Left lobe of liver (tissue), 2 donors: Measurements from ENCODE around the gene CPZ. TPM values are rescaled to one million over a fixed set of nuclear protein-coding genes. Genes with fewer than 3 reads are reported as not detected.
"Not testable (repeated sequence)": the region's sequence is repeated elsewhere in the genome, so short reads cannot be mapped to it uniquely, and the experiment has no call there.

ENCODE experiments used
- ATAC-seq: fragments of 200-7000 bp; cut with Tn5 transposase; one replicate; pipeline ENCODE4 v1.9.1; 2020; ENCODE audit warnings: mild to moderate bottlenecking, moderate library complexity
- DNase-seq: peaks from one replicate; pipeline ENCODE4 v3.0.0-alpha.2; 2020; ENCODE audit warnings: low spot score
- total RNA-seq: library from RNA; stranded (reverse); gene quantifications from one replicate; pipeline ENCODE4 v1.2.1, GENCODE V29; 2021
- donor health status: DM: no; HTN: no; CAD: no; lungs with moderate emphysema.
- donor health status: DM: no; HTN: yes; CAD: no.

The CPZ gene
- total RNA-seq, 1 donor from 2014 or later: 0.45 TPM

- peak; percentile 72 for ATAC-seq
- DNase-seq: no peak
These were observed 15.3 kb downstream of the CPZ start for GRCh38 chr4:8607603-8608481.

GRCh38 chr4:8608714-8609391, 16.3 kb downstream of the CPZ start:
- ATAC-seq (no peak), DNase-seq (no peak)

GRCh38 chr4:8609406-8609805, 16.8 kb downstream of the CPZ start:
- ATAC-seq: no peak

GRCh38 chr4:8609824-8610350, 17.3 kb downstream of the CPZ start:
- DNase-seq: no peak
- ATAC-seq: no peak

More at GRCh38 chr4:8609406-8609805, 16.8 kb downstream of the CPZ start:
- no peak for DNase-seq

GRCh38 chr4:8610858-8611616, 18.5 kb downstream of the CPZ start:
- ATAC-seq (no peak), DNase-seq (no peak)

- DNase-seq: no peak
- no peak for ATAC-seq
These were observed 20.1 kb downstream of the CPZ start for GRCh38 chr4:8612646-8613045.

GRCh38 chr4:8613421-8614364, 21.1 kb downstream of the CPZ start:
- no peak for DNase-seq
- no peak for ATAC-seq

- DNase-seq (no peak), ATAC-seq (no peak)
These were observed 22.0 kb downstream of the CPZ start for GRCh38 chr4:8614365-8615193.

GRCh38 chr4:8615366-8615765, 22.8 kb downstream of the CPZ start:
- DNase-seq: no peak
- ATAC-seq: no peak

- DNase-seq (no peak), ATAC-seq (no peak)
These were observed 23.6 kb downstream of the CPZ start for GRCh38 chr4:8615921-8616787.

GRCh38 chr4:8616831-8617230, 24.3 kb downstream of the CPZ start:
- ATAC-seq (no peak), DNase-seq (no peak)

- DNase-seq (no peak), ATAC-seq (no peak)
These were observed 25.0 kb downstream of the CPZ start for GRCh38 chr4:8617486-8618040.

GRCh38 chr4:8618421-8618820, 25.9 kb downstream of the CPZ start:
- DNase-seq (no peak), ATAC-seq (no peak)

- ATAC-seq (no peak), DNase-seq (no peak)
These were observed 26.6 kb downstream of the CPZ start for GRCh38 chr4:8618961-8619720.

- DNase-seq, ATAC-seq: not testable (repeated sequence)
These were observed 28.6 kb downstream of the CPZ start for GRCh38 chr4:8621135-8621534.

- not testable (repeated sequence) for DNase-seq
- ATAC-seq: peak; percentile 46
These were observed 32.2 kb downstream of the CPZ start for GRCh38 chr4:8624601-8625272.
